HEK293 (cell line): ENCODE results near the gene CZIB.

Source experiments
- BCL11A ChIP-seq: fragments of 450-650 bp; formaldehyde crosslinking; IDR thresholded peaks from 2 replicates; pipeline ENCODE4 v1.5.1; 2016; ENCODE audit warnings: low read depth, missing biosample characterization, missing genetic modification characterization
- KLF16 ChIP-seq: fragments of 450-650 bp; formaldehyde crosslinking; IDR thresholded peaks from 2 replicates; pipeline ENCODE4 v1.5.1; 2017; ENCODE audit warnings: missing biosample characterization, missing genetic modification characterization
- MZF1 ChIP-seq: fragments of 450-650 bp; formaldehyde crosslinking; IDR thresholded peaks from 2 replicates; pipeline ENCODE4 v1.5.1; 2017; ENCODE audit warnings: missing biosample characterization, missing genetic modification characterization, borderline replicate concordance
- SALL2 ChIP-seq: fragments of 450-650 bp; formaldehyde crosslinking; IDR thresholded peaks from 2 replicates; pipeline ENCODE4 v1.5.0; 2017; ENCODE audit warnings: missing biosample characterization, mild to moderate bottlenecking, missing genetic modification characterization, borderline replicate concordance
- SCRT1 ChIP-seq: fragments of 450-650 bp; formaldehyde crosslinking; IDR thresholded peaks from 2 replicates; pipeline ENCODE4 v1.5.1; 2016; ENCODE audit warnings: missing biosample characterization, missing genetic modification characterization, borderline replicate concordance
- ZBTB48 ChIP-seq: fragments of 450-650 bp; formaldehyde crosslinking; IDR thresholded peaks from 2 replicates; pipeline ENCODE4 v1.5.1; 2016; ENCODE audit warnings: missing biosample characterization, missing genetic modification characterization
- ZBTB8A ChIP-seq: fragments of 450-650 bp; formaldehyde crosslinking; IDR thresholded peaks from 2 replicates; pipeline ENCODE4 v1.5.1; 2016; ENCODE audit warnings: missing biosample characterization, missing genetic modification characterization
- ZEB2 ChIP-seq: fragments of 450-650 bp; formaldehyde crosslinking; IDR thresholded peaks from 2 replicates; pipeline ENCODE4 v1.5.1; 2016; ENCODE audit warnings: missing biosample characterization, missing genetic modification characterization
- ZNF10 ChIP-seq: fragments of 450-650 bp; formaldehyde crosslinking; IDR thresholded peaks from 2 replicates; pipeline ENCODE4 v1.5.1; 2017; ENCODE audit warnings: missing biosample characterization, missing genetic modification characterization
- ZNF16 ChIP-seq: fragments of 450-650 bp; formaldehyde crosslinking; IDR thresholded peaks from 2 replicates; pipeline ENCODE4 v1.5.1; 2016; ENCODE audit warnings: low read depth, missing biosample characterization, missing genetic modification characterization
- ZNF221 ChIP-seq: fragments of 450-650 bp; formaldehyde crosslinking; IDR thresholded peaks from 2 replicates; pipeline ENCODE4 v1.5.1; 2017; ENCODE audit warnings: missing biosample characterization, missing genetic modification characterization, borderline replicate concordance
- ZNF341 ChIP-seq: fragments of 450-650 bp; formaldehyde crosslinking; IDR thresholded peaks from 2 replicates; pipeline ENCODE4; 2016; ENCODE audit warnings: low read depth, missing biosample characterization, missing genetic modification characterization
- ZNF561 ChIP-seq: fragments of 450-650 bp; IDR thresholded peaks from 2 replicates; pipeline ENCODE4 v1.5.1; 2018; ENCODE audit warnings: missing biosample characterization, missing genetic modification characterization, borderline replicate concordance
- ZNF707 ChIP-seq: fragments of 450-650 bp; formaldehyde crosslinking; IDR thresholded peaks from 2 replicates; pipeline ENCODE4 v1.5.1; 2016; ENCODE audit warnings: missing biosample characterization, missing genetic modification characterization
- ZSCAN23 ChIP-seq: fragments of 450-650 bp; formaldehyde crosslinking; IDR thresholded peaks from 2 replicates; pipeline ENCODE4 v1.5.1; 2016; ENCODE audit warnings: missing biosample characterization, missing genetic modification characterization
- TF ChIP-seq, protein P1 (sequence below): fragments of 450-650 bp; formaldehyde crosslinking; IDR thresholded peaks from 2 replicates; pipeline ENCODE4 v1.5.1; 2016; ENCODE audit warnings: missing biosample characterization, missing genetic modification characterization
- TF ChIP-seq, protein P2 (sequence below): fragments of 450-650 bp; formaldehyde crosslinking; IDR thresholded peaks from 2 replicates; pipeline ENCODE4 v1.5.1; 2016; ENCODE audit warnings: missing biosample characterization, missing genetic modification characterization
- TF ChIP-seq, protein P3 (sequence below): fragments of 450-650 bp; formaldehyde crosslinking; conservative IDR thresholded peaks from 2 replicates; pipeline ENCODE4 v1.5.1; 2016; ENCODE audit warnings: low read depth, missing biosample characterization, missing genetic modification characterization
- TF ChIP-seq, protein P4 (sequence below): fragments of 450-650 bp; formaldehyde crosslinking; IDR thresholded peaks from 2 replicates; pipeline ENCODE4 v1.5.1; 2016; ENCODE audit warnings: missing biosample characterization, missing genetic modification characterization
- TF ChIP-seq, protein P5 (sequence below): fragments of 450-650 bp; formaldehyde crosslinking; IDR thresholded peaks from 2 replicates; pipeline ENCODE4 v1.5.1; 2017; ENCODE audit warnings: missing biosample characterization, mild to moderate bottlenecking, missing genetic modification characterization, moderate library complexity

Gene CZIB

DNA sequence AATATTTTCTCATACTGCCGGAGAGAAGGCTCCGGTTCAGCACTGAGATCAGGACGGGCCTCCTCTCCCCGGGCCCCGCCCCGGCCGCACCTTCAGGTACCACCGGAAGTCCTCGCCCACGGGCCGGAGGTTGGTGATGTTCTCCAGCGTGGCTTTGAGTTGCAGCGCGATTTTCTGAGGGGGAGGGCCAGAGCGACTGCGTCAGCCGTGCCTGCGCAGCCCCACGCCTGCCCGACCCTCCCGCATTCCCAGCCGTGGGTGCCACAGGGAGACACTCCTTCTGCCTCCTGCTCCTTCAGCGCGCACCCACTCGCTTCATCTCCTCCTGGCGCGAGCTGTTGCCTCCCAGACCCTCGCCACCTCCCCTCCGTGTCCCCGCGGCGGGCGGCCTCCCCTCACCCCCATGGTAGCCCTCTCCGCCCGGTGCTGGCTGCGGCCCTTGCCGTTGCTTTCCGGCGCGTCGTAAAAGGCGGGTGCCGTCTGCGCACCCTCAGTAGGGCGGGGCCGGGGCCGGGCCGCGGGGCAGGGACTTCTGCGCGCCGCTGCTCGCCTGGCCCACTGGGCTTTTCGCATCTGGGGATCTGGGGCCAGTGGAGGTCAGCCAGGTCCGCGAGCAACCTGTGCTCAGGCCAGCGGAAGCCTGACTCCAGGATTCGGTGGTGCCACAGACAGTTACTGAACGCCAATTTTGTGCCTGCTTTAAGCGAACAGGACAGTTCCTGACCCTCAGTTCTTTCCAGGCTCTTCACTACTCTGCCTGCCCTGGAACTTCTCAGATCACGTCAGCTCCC lies at the start of gene CZIB (continued):
- TF ChIP-seq, protein P1, sequence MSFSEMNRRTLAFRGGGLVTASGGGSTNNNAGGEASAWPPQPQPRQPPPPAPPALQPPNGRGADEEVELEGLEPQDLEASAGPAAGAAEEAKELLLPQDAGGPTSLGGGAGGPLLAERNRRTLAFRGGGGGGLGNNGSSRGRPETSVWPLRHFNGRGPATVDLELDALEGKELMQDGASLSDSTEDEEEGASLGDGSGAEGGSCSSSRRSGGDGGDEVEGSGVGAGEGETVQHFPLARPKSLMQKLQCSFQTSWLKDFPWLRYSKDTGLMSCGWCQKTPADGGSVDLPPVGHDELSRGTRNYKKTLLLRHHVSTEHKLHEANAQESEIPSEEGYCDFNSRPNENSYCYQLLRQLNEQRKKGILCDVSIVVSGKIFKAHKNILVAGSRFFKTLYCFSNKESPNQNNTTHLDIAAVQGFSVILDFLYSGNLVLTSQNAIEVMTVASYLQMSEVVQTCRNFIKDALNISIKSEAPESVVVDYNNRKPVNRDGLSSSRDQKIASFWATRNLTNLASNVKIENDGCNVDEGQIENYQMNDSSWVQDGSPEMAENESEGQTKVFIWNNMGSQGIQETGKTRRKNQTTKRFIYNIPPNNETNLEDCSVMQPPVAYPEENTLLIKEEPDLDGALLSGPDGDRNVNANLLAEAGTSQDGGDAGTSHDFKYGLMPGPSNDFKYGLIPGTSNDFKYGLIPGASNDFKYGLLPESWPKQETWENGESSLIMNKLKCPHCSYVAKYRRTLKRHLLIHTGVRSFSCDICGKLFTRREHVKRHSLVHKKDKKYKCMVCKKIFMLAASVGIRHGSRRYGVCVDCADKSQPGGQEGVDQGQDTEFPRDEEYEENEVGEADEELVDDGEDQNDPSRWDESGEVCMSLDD (tag by site-specific recombination): peak; percentile 68; the same call in 1 of the 2 replicates
- TF ChIP-seq ZNF221 (tag by site-specific recombination): no peak
- TF ChIP-seq, protein P2, sequence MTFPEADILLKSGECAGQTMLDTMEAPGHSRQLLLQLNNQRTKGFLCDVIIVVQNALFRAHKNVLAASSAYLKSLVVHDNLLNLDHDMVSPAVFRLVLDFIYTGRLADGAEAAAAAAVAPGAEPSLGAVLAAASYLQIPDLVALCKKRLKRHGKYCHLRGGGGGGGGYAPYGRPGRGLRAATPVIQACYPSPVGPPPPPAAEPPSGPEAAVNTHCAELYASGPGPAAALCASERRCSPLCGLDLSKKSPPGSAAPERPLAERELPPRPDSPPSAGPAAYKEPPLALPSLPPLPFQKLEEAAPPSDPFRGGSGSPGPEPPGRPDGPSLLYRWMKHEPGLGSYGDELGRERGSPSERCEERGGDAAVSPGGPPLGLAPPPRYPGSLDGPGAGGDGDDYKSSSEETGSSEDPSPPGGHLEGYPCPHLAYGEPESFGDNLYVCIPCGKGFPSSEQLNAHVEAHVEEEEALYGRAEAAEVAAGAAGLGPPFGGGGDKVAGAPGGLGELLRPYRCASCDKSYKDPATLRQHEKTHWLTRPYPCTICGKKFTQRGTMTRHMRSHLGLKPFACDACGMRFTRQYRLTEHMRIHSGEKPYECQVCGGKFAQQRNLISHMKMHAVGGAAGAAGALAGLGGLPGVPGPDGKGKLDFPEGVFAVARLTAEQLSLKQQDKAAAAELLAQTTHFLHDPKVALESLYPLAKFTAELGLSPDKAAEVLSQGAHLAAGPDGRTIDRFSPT (tag by site-specific recombination): peak; percentile 97
- TF ChIP-seq ZBTB48 (tag by site-specific recombination): peak; percentile 84
- TF ChIP-seq, protein P3, sequence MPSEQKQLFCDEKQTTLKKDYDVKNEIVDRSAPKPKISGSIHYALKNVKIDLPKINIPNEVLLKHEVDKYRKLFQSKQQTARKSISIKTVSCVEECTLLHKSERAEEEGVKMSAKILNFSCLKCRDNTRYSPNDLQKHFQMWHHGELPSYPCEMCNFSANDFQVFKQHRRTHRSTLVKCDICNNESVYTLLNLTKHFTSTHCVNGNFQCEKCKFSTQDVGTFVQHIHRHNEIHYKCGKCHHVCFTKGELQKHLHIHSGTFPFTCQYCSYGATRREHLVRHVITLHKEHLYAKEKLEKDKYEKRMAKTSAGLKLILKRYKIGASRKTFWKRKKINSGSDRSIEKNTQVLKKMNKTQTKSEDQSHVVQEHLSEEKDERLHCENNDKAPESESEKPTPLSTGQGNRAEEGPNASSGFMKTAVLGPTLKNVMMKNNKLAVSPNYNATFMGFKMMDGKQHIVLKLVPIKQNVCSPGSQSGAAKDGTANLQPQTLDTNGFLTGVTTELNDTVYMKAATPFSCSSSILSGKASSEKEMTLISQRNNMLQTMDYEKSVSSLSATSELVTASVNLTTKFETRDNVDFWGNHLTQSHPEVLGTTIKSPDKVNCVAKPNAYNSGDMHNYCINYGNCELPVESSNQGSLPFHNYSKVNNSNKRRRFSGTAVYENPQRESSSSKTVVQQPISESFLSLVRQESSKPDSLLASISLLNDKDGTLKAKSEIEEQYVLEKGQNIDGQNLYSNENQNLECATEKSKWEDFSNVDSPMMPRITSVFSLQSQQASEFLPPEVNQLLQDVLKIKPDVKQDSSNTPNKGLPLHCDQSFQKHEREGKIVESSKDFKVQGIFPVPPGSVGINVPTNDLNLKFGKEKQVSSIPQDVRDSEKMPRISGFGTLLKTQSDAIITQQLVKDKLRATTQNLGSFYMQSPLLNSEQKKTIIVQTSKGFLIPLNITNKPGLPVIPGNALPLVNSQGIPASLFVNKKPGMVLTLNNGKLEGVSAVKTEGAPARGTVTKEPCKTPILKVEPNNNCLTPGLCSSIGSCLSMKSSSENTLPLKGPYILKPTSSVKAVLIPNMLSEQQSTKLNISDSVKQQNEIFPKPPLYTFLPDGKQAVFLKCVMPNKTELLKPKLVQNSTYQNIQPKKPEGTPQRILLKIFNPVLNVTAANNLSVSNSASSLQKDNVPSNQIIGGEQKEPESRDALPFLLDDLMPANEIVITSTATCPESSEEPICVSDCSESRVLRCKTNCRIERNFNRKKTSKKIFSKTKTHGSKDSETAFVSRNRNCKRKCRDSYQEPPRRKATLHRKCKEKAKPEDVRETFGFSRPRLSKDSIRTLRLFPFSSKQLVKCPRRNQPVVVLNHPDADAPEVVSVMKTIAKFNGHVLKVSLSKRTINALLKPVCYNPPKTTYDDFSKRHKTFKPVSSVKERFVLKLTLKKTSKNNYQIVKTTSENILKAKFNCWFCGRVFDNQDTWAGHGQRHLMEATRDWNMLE: peak; percentile 65
- TF ChIP-seq ZNF561 (tag by site-specific recombination): peak; percentile 93
- TF ChIP-seq, protein P4, sequence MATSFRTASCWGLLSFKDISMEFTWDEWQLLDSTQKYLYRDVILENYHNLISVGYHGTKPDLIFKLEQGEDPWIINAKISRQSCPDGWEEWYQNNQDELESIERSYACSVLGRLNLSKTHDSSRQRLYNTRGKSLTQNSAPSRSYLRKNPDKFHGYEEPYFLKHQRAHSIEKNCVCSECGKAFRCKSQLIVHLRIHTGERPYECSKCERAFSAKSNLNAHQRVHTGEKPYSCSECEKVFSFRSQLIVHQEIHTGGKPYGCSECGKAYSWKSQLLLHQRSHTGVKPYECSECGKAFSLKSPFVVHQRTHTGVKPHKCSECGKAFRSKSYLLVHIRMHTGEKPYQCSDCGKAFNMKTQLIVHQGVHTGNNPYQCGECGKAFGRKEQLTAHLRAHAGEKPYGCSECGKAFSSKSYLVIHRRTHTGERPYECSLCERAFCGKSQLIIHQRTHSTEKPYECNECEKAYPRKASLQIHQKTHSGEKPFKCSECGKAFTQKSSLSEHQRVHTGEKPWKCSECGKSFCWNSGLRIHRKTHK (tag by site-specific recombination): no peak
- TF ChIP-seq ZNF10 (tag by site-specific recombination): peak; percentile 84; the same call in 1 of the 2 replicates
- TF ChIP-seq ZNF707 (tag by site-specific recombination): no peak
- peak; percentile 51; the same call in 1 of the 2 replicates for TF ChIP-seq MZF1
- TF ChIP-seq ZSCAN23 (tag by site-specific recombination): peak; percentile 95; the same call in 1 of the 2 replicates
- peak; percentile 98 for TF ChIP-seq ZBTB8A
- TF ChIP-seq SALL2 (tag by site-specific recombination): no peak
- peak; percentile 85 for TF ChIP-seq ZNF341
- TF ChIP-seq ZNF16 (tag by site-specific recombination): no peak
- TF ChIP-seq BCL11A (tag by site-specific recombination): no peak
- TF ChIP-seq SCRT1 (tag by site-specific recombination): no peak
- peak; percentile 99 for TF ChIP-seq KLF16
- TF ChIP-seq, protein P5, sequence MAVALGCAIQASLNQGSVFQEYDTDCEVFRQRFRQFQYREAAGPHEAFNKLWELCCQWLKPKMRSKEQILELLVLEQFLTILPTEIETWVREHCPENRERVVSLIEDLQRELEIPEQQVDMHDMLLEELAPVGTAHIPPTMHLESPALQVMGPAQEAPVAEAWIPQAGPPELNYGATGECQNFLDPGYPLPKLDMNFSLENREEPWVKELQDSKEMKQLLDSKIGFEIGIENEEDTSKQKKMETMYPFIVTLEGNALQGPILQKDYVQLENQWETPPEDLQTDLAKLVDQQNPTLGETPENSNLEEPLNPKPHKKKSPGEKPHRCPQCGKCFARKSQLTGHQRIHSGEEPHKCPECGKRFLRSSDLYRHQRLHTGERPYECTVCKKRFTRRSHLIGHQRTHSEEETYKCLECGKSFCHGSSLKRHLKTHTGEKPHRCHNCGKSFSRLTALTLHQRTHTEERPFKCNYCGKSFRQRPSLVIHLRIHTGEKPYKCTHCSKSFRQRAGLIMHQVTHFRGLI (tag by site-specific recombination): 0 out of 2 replicates have a peak, but pooled peaks have one; percentile 28
- peak; percentile 97 for TF ChIP-seq ZEB2
